T-helper 17 cell (primary cell): ENCODE measurements around the gene ZMYM4. TPM values are rescaled to one million over a fixed set of nuclear protein-coding genes. Genes with fewer than 3 reads are reported as not detected.

Experiments
- ATAC-seq: fragments of 150-1000 bp; cut with Tn5 transposase; 2 replicates; pipeline ENCODE4 v1.10.0; 2021; ENCODE audit warnings: mild to moderate bottlenecking, moderate library complexity
- DNase-seq, 3 donors: peaks; one replicate each; pipeline versions ENCODE4 v3.0.0 to v3.0.0-alpha.2; 2020 to 2021
- H3K9me3 ChIP-seq: one replicate; pipeline ENCODE4 v1.7.0; 2013; ENCODE audit warnings: low read length, mild to moderate bottlenecking; ENCODE audit not compliant: control insufficient read depth, poor library complexity, severe bottlenecking
- H3K27ac Mint-ChIP-seq: one replicate; pipeline ENCODE4 v1.8.0; 2022; ENCODE audit warnings: mild to moderate bottlenecking, moderate library complexity, mixed read lengths
- H3K27me3 Mint-ChIP-seq: one replicate; pipeline ENCODE4 v1.8.0; 2022; ENCODE audit warnings: mixed read lengths
- H3K36me3 Mint-ChIP-seq: one replicate; pipeline ENCODE4 v1.8.0; 2022; ENCODE audit warnings: low read depth, mixed read lengths
- H3K4me1 Mint-ChIP-seq: one replicate; pipeline ENCODE4 v1.8.0; 2022; ENCODE audit warnings: mild to moderate bottlenecking, mixed read lengths
- H3K4me3 Mint-ChIP-seq: one replicate; pipeline ENCODE4 v1.8.0; 2022; ENCODE audit warnings: mild to moderate bottlenecking, moderate library complexity, mixed read lengths
- total RNA-seq, 4 donors: library from RNA in 2 of 4; stranded (reverse) in 2 of 4; gene quantifications; one replicate each; pipeline ENCODE4 v1.2.3 and lab custom pipeline; 2022 to 2026

Gene ZMYM4
- total RNA-seq, 2 donors from 2014 or later: 32.0 to 37.3 TPM

DNA sequence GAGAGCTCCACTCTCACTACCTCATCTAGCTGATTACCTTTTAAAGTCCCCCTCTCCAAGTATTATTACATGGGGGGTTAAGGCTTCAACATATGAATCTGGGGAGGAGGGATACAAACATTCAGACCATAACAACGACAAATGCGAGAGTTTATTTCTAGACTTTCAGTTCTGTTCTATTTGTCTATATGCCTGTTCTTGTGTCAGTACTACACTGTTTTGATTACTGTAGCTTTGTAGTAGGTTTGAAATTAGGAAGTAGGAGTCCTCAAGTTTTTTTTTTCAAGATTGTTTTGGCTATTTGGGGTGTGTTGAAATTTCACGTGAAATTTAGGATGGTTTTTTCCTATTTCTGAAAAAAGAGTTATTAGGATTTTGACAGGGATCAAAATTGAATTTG is 16.3 kb downstream of the ZMYM4 start:
- Mint-ChIP-seq H3K27me3 (no peaks in the 10 kb centered on the region), H3K27ac (peak overlapping the region; percentile 63), H3K4me1 (peaks cover 31% of the 10 kb centered on the region), H3K36me3 (peaks cover 6% of the 10 kb centered on the region), H3K4me3 (no peak overlapping the region)
- no peaks in the 10 kb centered on the region for H3K9me3 ChIP-seq
- no peak for ATAC-seq
- no peak for DNase-seq

DNA sequence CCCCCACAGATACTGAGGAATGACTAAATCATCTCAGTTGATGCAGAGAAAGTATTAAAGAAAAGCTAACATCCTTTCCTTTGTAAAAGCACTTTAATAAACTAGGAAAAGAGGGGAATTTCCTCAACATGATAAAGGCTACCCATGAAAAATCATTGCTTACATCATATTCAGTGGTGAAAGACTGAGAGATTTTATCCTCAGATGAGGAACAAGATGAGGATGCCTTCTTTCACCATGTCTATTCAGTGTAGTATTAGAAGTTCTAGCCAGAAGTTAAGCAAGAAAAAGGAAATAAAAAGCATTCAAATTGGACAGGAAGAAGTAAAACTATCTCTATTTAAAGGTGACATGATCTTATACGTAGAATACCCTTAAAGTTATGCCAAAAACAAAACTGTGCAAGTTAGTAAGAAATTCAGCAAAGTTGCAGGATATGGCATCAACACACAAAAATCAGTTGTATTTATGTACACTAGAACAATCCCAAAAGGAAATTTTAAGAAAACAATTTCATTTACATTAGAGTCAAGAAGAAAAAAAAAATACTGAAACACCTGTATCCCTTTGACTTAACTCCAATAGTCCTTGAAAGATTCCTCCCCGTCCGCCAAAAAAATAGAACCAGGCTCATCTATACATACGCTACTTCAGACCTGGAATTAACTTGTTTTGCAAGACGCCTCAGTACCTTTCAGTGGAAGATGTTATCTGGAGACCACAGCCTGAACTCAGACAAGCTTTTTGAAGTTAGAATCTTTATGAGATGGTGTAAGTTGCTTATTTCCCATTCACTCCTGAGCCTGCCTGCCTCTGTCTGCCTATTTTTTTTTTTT is 17.5 kb downstream of the ZMYM4 start:
- Mint-ChIP-seq H3K27ac (peak overlapping the region; percentile 63), H3K4me3 (peak overlapping the region; percentile 19), H3K36me3 (peaks cover 3% of the 10 kb centered on the region), H3K4me1 (peaks cover 28% of the 10 kb centered on the region), H3K27me3 (no peaks in the 10 kb centered on the region)
- no peak for DNase-seq
- peak; percentile 66 for ATAC-seq
- H3K9me3 ChIP-seq: no peaks in the 10 kb centered on the region

DNA sequence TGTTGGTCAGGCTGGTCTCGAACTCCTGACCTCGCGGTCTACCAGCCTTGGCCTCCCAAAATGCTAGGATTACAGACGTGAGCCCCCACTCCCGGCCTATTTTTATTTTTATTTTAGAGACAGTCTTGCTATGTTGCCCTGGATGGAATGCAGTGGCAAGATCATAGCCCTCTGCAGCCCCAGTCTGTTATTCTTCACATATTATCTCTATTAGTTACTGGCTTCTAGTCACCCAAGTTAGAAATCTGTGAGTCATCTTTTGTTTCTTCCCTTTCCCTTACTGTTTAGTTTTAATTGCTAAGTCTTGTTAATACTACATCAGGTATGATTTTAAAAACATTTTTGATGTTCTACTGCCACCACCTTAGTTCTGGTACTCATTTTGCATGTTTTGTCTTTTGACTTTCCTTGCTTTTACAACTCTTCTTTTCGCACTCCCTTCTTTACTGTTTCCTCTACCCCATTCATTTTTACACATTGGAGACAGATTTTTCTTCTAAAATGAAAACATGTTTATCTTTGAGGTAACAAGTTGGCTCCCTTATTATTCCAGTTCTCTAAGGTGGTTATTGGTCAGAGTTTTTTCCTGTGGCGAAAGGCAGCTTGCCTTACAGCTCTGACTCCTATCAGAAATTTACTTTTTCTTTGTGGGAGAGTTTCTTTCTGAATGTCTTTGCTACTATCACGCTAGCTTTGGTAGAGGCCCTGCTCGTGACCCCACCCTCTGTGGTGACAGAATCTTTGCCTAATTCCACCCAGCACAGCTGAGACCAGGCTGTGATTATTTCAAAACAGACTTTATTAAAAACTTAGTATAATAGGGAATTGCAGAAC is 19.5 kb downstream of the ZMYM4 start:
- Mint-ChIP-seq H3K4me1 (peaks cover 28% of the 10 kb centered on the region), H3K27ac (no peak overlapping the region), H3K4me3 (no peak overlapping the region), H3K36me3 (peaks cover 3% of the 10 kb centered on the region), H3K27me3 (no peaks in the 10 kb centered on the region)
- no peak for ATAC-seq
- H3K9me3 ChIP-seq: no peaks in the 10 kb centered on the region
- DNase-seq: no peak

DNA sequence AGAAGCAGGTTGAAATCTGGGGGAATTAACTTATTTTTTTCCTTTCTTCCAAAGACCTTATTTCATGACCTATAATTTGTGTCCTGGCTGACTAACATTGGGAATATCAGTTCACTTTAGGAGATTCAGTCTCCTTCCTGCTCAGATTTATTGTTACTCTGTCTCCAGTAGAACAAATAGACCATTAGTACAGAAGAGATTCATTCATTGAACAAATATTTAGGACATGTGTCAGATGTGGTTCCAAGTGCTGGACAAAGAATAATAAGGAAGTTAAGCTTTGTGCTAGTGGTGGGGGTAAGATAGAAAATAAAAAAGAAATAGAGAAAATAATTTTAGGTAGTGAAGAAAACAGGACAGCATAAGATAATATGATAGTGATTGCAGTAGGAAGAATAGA is 20.3 kb downstream of the ZMYM4 start:
- Mint-ChIP-seq H3K4me3 (no peak overlapping the region), H3K27me3 (no peaks in the 10 kb centered on the region), H3K27ac (peak overlapping the region; percentile 82), H3K36me3 (peaks cover 3% of the 10 kb centered on the region), H3K4me1 (peaks cover 28% of the 10 kb centered on the region)
- ATAC-seq: no peak
- no peak for DNase-seq
- H3K9me3 ChIP-seq: no peaks in the 10 kb centered on the region

DNA sequence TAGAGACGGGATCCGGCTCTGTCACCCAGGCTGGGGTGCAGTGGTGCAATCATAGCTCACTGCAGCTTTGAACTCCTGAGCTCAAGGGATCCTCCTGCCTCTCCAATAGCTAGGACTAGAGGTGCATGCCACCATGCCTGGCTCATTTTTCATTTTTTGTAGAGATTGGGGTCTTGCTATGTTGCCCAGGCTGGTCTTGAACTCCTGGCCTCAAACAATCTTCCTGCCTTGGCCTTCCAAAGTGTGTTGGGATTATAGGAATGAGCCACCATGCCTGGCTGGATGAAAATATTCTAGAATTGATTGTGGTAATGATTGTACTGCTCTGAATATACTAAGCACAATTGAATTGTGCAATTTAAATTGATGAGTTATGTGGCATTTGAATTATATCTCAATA is 21.9 kb downstream of the ZMYM4 start:
- Mint-ChIP-seq H3K4me3 (no peak overlapping the region), H3K27me3 (no peaks in the 10 kb centered on the region), H3K4me1 (peaks cover 25% of the 10 kb centered on the region), H3K36me3 (peaks cover 5% of the 10 kb centered on the region), H3K27ac (no peak overlapping the region)
- H3K9me3 ChIP-seq: no peaks in the 10 kb centered on the region
- DNase-seq: no peak
- no peak for ATAC-seq

DNA sequence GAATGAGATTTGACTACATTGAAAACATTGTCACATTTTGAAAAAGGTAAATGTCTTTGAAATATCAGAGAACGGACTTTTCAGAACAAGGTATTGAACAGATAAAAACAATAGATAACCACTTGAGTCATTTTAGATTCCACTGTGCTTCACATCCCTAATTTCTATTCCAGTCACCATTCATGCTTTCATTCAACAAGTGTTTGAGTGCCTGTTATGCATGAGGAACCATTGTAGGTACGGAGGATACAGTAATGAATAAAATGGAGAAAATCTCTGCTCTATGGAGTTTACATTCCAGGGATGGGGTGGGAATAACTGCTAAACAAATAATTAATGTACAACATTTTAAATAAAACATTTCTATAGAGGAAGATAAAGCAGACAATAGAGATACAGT is 26.3 kb downstream of the ZMYM4 start:
- H3K9me3 ChIP-seq: no peaks in the 10 kb centered on the region
- Mint-ChIP-seq H3K27ac (no peak overlapping the region), H3K4me3 (no peak overlapping the region), H3K27me3 (no peaks in the 10 kb centered on the region), H3K36me3 (peaks cover 2% of the 10 kb centered on the region), H3K4me1 (peaks cover 9% of the 10 kb centered on the region)
- ATAC-seq (no peak), DNase-seq (no peak)

DNA sequence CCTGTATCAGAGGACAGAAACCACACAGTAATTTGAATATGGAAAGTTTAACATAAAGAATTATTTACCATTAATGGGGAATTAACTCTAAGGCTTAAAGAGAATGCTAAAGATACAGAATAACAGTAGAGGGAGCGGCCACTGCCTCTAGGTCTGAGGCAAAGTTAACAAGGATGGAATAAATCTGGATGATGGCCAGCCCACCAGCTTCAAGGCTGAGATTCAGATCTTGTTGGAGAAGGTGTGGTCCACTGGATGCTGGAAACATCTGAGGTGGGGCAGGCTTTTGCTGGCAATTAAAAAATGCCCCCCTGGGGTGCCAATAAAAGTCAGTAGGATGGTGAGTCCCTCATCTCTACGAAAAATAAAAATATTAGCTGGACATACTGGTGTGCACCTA is 29.4 kb downstream of the ZMYM4 start:
- Mint-ChIP-seq H3K4me1 (peaks cover 15% of the 10 kb centered on the region), H3K4me3 (no peak overlapping the region), H3K36me3 (peaks cover 2% of the 10 kb centered on the region), H3K27ac (no peak overlapping the region), H3K27me3 (no peaks in the 10 kb centered on the region)
- no peaks in the 10 kb centered on the region for H3K9me3 ChIP-seq
- DNase-seq (no peak), ATAC-seq (no peak)

DNA sequence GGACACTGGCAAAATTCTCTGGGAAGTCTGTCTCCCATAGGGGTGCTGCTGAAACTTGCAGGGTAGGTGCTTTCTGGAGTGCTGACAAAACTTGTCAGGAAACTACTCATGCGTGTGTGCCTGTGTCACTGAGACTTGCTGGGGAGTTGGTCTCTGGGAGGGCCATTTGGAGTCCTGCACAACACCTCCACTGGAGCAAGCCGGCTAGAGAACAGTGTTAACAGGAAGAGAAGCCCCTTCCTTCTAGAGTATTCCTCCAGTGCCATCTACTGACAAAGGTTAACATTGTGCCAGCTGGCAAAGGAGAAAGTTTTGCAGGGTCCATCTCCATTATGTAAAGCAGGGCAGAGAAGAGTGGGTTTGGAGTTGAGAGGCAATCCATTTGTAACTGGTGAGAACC is 30.0 kb downstream of the ZMYM4 start:
- no peaks in the 10 kb centered on the region for H3K27me3 Mint-ChIP-seq
- no peak overlapping the region for H3K4me3 Mint-ChIP-seq
- peaks cover 15% of the 10 kb centered on the region for H3K4me1 Mint-ChIP-seq
- peaks cover 2% of the 10 kb centered on the region for H3K36me3 Mint-ChIP-seq
- peak; percentile 80 for ATAC-seq
- H3K9me3 ChIP-seq: no peaks in the 10 kb centered on the region
- H3K27ac Mint-ChIP-seq: no peak overlapping the region
- DNase-seq: no peak

DNA sequence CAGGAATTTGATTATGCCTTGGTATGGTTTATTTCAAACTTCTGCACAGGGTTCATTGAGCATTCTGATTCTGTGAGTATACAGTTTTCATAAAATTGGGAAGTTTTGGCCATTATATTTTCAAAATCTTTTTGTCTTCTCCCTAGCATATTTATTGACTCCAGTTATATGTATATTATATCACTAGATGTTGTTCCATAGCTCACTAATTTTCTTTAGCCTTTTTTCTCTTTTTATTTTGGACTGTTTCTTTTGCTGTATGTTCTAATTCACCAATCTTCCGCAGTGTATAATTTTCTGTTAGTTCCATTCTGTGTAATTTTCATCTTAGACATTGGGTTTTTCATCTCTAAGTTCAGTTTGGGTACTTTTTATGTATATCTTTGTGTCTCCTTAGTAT is 31.9 kb downstream of the ZMYM4 start:
- Mint-ChIP-seq H3K27me3 (no peaks in the 10 kb centered on the region), H3K4me3 (no peak overlapping the region), H3K27ac (no peak overlapping the region), H3K4me1 (peaks cover 12% of the 10 kb centered on the region), H3K36me3 (no peaks in the 10 kb centered on the region)
- H3K9me3 ChIP-seq: no peaks in the 10 kb centered on the region
- DNase-seq: no peak
- ATAC-seq: no peak

DNA sequence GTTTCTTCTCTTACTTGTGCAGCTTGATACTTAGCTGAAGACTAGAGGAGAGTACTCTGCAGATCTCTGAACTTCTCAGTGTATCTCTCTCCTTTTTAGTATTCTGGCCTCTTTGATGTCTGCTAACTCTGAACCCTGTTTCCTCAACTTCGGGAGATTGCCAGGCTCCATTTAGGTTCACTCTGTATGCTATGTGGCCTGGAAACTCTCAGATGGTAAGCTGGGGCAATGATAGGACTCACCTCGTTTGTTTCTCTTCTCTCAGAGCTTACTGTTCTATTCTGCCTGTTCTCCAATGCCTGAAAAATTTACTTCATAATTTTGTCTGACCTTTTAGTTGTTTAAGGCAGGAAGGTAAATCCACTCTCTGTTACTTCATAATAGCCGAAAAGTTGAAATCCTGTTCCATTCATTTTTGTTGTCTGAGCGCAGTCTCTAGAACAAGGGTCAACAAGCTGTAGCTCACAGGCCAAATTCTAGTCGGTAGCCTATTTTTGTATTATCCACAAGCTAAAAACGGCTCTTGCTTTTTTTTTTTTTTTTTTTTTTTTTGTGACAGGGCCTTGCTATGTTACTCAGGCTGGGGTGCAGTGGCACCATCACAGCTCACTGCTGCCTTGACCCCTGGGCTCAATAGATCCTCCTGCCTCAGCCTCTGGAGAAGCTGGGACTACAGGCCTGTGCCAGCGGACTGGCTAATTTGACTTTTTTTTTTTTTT is 33.3 kb downstream of the ZMYM4 start:
- DNase-seq (no peak), ATAC-seq (no peak)
- H3K9me3 ChIP-seq: no peaks in the 10 kb centered on the region
- H3K27ac Mint-ChIP-seq: no peak overlapping the region
- no peaks in the 10 kb centered on the region for H3K27me3 Mint-ChIP-seq
- H3K4me3 Mint-ChIP-seq: no peak overlapping the region
- peaks cover 21% of the 10 kb centered on the region for H3K4me1 Mint-ChIP-seq
- H3K36me3 Mint-ChIP-seq: peaks cover 2% of the 10 kb centered on the region

DNA sequence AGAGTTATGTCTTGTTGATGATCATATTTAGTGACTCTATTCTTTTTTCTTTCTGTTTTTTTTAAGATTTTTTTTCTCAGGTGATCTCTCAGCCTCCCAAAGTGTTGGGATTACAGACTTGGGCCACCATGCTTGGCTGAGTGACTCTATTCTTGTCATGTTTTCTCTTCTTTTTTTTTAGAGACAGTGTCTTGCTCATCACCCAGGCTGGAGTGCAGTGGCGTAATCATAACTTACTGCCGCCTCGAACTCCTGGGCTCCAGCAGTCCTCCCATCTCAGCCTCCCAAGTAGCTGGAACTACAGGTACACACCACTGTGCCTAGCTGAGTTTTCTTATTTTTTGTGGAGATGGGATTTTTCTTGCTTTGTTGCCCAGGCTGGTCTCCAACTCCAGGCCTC is 36.9 kb downstream of the ZMYM4 start:
- DNase-seq: no peak
- Mint-ChIP-seq H3K4me1 (peaks cover 14% of the 10 kb centered on the region), H3K36me3 (peaks cover 2% of the 10 kb centered on the region), H3K27me3 (no peaks in the 10 kb centered on the region), H3K4me3 (no peak overlapping the region), H3K27ac (no peak overlapping the region)
- ATAC-seq: no peak
- H3K9me3 ChIP-seq: no peaks in the 10 kb centered on the region

DNA sequence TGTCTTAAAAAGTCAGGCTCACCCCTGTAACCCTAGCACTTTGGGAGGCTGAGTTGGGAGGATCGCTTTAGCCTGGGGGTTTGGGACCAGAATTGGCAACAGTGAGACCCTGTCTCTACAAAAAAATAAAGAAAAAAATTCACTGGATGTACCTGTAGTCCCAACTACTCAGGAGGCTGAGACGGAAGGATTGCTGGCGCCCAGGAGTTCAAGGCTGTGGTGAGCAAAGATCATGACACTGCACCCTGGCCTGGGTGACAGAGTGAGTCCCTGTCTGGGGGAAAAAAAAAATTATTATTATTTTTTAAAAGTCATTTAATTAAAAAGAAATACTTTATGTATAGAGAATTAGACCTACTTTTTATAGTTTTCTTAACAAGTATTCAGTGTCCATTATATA is 47.1 kb downstream of the ZMYM4 start:
- DNase-seq (no peak), ATAC-seq (no peak)
- Mint-ChIP-seq H3K4me3 (no peak overlapping the region), H3K4me1 (peaks cover 13% of the 10 kb centered on the region), H3K27me3 (no peaks in the 10 kb centered on the region), H3K36me3 (peaks cover 4% of the 10 kb centered on the region), H3K27ac (no peak overlapping the region)
- no peaks in the 10 kb centered on the region for H3K9me3 ChIP-seq

DNA sequence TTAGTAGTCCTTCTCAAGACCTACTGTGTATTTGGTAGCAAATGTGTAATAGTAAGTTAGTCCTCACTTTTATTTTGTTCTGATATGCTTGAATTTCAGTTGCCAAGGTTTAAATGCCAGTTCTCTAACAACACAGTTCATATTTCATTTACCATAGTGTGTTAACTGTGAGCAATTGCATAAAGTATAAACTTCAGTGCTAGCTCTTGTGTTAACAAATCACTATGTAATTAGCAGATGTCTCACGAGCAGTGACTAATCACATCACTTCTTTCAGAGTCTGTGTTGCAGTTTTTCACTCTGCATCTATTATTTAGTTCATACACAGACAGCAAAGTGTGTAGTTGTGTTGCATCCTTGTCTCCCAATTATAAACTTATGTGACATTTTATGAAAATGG is 47.8 kb downstream of the ZMYM4 start:
- ATAC-seq: no peak
- peaks cover 4% of the 10 kb centered on the region for H3K36me3 Mint-ChIP-seq
- H3K27ac Mint-ChIP-seq: peak overlapping the region; percentile 29
- H3K27me3 Mint-ChIP-seq: no peaks in the 10 kb centered on the region
- H3K4me1 Mint-ChIP-seq: peaks cover 16% of the 10 kb centered on the region
- no peaks in the 10 kb centered on the region for H3K9me3 ChIP-seq
- no peak for DNase-seq
- no peak overlapping the region for H3K4me3 Mint-ChIP-seq
